HCT116 (cell line): ENCODE results near the gene GNB4. TPM values are rescaled to one million over a fixed set of nuclear protein-coding genes. Genes with fewer than 3 reads are reported as not detected.

Experiments
- ATAC-seq: fragments of 200-7000 bp; cut with Tn5 transposase; 2 replicates; pipeline ENCODE4 v1.9.1; 2020; ENCODE audit warnings: mild to moderate bottlenecking, moderate library complexity
- BruUV-seq: library from RNA; stranded (reverse); fragments of 400-500 nt; replicated peaks from 2 replicates; lab custom pipeline; 2021; lab: Mats Ljungman, UMichigan
- CTCF ChIA-PET: fragments of 300-600 bp; sonication (Branson Sonifier 250); formaldehyde crosslinking; loops from one replicate; lab custom pipeline; 2021; ENCODE audit warnings: antibody characterized with exemption; lab: Charles Lee
- POLR2A ChIA-PET: fragments of 300-600, 350-600 bp; sonication (Branson Sonifier 250); formaldehyde crosslinking; loops from one replicate; lab custom pipeline; 2021; ENCODE audit warnings: antibody characterized with exemption; lab: Charles Lee
- RAD21 ChIA-PET, 2 experiments: fragments of 300-600 bp; sonication (Branson Sonifier 250); formaldehyde crosslinking; loops; one replicate each; lab custom pipeline; 2023; ENCODE audit warnings: low total read pairs in 2 of 2; ENCODE audit not compliant: uncharacterized antibody in 2 of 2, unreplicated experiment in 2 of 2, low non-redundant PET in 1 of 2; lab: Charles Lee
- DNase-seq: peaks from one replicate; pipeline ENCODE4 v3.0.0-alpha.2; 2010; ENCODE audit warnings: low read depth, low spot score
- H2AFZ ChIP-seq: fragments of 200-600 bp; shearing (Covaris generic), sonication (generic); 2 replicates; pipeline ENCODE4 v1.6.1; 2017; ENCODE audit warnings: low read depth, mixed run types, mixed read lengths, antibody characterized with exemption, low read length; ENCODE audit not compliant: poor library complexity, severe bottlenecking
- H3K27ac ChIP-seq: 2 replicates; pipeline ENCODE4 v1.5.1; 2012; ENCODE audit warnings: low read depth, low read length
- H3K27me3 ChIP-seq: fragments of 200-600 bp; sonication (generic); 2 replicates; pipeline ENCODE4 v1.6.1; 2016; ENCODE audit warnings: mixed run types, low read length, mixed read lengths; ENCODE audit not compliant: insufficient read depth
- H3K36me3 ChIP-seq, 2 experiments: fragments of 200-500 bp in 1 of 2; fragments of 200-600 bp in 1 of 2; sonication (Bioruptor generic) in 1 of 2; sonication (generic) in 1 of 2; 2 replicates each; pipeline versions ENCODE4 v1.5.1 to v1.6.1; 2014 to 2016; ENCODE audit warnings: low read length in 2 of 2, inconsistent platforms in 1 of 2, mixed read lengths in 1 of 2, mixed run types in 1 of 2; ENCODE audit not compliant: insufficient read depth in 2 of 2, control insufficient read depth in 1 of 2
- H3K4me1 ChIP-seq, 2 experiments: fragments of 200-600 bp in 1 of 2; sonication (generic) in 1 of 2; 2 replicates each; pipeline versions ENCODE4 v1.5.1 to v1.6.1; 2012 to 2017; ENCODE audit warnings: low read length in 2 of 2, inconsistent platforms in 1 of 2, mild to moderate bottlenecking in 1 of 2, mixed read lengths in 1 of 2, mixed run types in 1 of 2, moderate library complexity in 1 of 2; ENCODE audit not compliant: insufficient read depth in 2 of 2, control insufficient read depth in 1 of 2
- H3K4me2 ChIP-seq: fragments of 200-600 bp; sonication (generic); 2 replicates; pipeline ENCODE4 v1.6.1; 2017; ENCODE audit warnings: mixed run types, low read length, mixed read lengths
- H3K4me3 ChIP-seq, 2 experiments: fragments of 200-600 bp in 1 of 2; sonication (generic) in 1 of 2; replicated peaks in 1 of 2; 2 replicates each; pipeline ENCODE4 v1.5.1; 2011 to 2016; ENCODE audit warnings: low read length in 2 of 2, control low read depth in 1 of 2, low read depth in 1 of 2, mild to moderate bottlenecking in 1 of 2, mixed read lengths in 1 of 2, mixed run types in 1 of 2
- H3K79me2 ChIP-seq: fragments of 200-600 bp; sonication (generic); 2 replicates; pipeline ENCODE4 v1.6.1; 2017; ENCODE audit warnings: mild to moderate bottlenecking, mixed run types, low read length, moderate library complexity, mixed read lengths; ENCODE audit not compliant: insufficient read depth
- H3K9ac ChIP-seq: fragments of 200-600 bp; sonication (generic); 2 replicates; pipeline ENCODE4 v1.6.1; 2016; ENCODE audit warnings: low read length, mixed read lengths
- H3K9me2 ChIP-seq: fragments of 200-600 bp; sonication (generic), shearing (Covaris generic); 2 replicates; pipeline ENCODE4 v1.6.1; 2017; ENCODE audit warnings: mixed run types, mild to moderate bottlenecking, moderate library complexity; ENCODE audit not compliant: insufficient read depth
- H3K9me3 ChIP-seq, 2 experiments: fragments of 200-500 bp in 1 of 2; fragments of 200-600 bp in 1 of 2; sonication (Bioruptor generic) in 1 of 2; sonication (generic) in 1 of 2; 2 replicates each; pipeline ENCODE4 v1.6.1; 2014 to 2017; ENCODE audit warnings: low read length in 2 of 2, mixed read lengths in 2 of 2, inconsistent platforms in 1 of 2, low read depth in 1 of 2, mild to moderate bottlenecking in 1 of 2, mixed run types in 1 of 2, moderate library complexity in 1 of 2; ENCODE audit not compliant: control insufficient read depth in 1 of 2, insufficient read depth in 1 of 2
- H4K20me1 ChIP-seq: fragments of 200-600 bp; sonication (generic), shearing (Covaris generic); 2 replicates; pipeline ENCODE4 v1.6.1; 2017; ENCODE audit warnings: mixed run types, mild to moderate bottlenecking, moderate library complexity; ENCODE audit not compliant: insufficient read depth
- ATF3 ChIP-seq: IDR thresholded peaks from 2 replicates; pipeline ENCODE4 v1.6.1; 2012
- CEBPB ChIP-seq: IDR thresholded peaks from 2 replicates; pipeline ENCODE4 v1.6.1; 2012; ENCODE audit warnings: low read depth
- CTCF ChIP-seq, 3 experiments: fragments of 200-600 bp in 1 of 3; sonication (generic) in 1 of 3; IDR thresholded peaks in 2 of 3; conservative IDR thresholded peaks in 1 of 3; 2 replicates each; pipeline ENCODE4 v1.5.1; 2012 to 2017; ENCODE audit warnings: low read depth in 2 of 3, low read length in 2 of 3, antibody characterized with exemption in 1 of 3, borderline replicate concordance in 1 of 3, control low read depth in 1 of 3, mild to moderate bottlenecking in 1 of 3, mixed read lengths in 1 of 3, mixed run types in 1 of 3, moderate library complexity in 1 of 3; ENCODE audit not compliant: insufficient read depth in 1 of 3
- ELF1 ChIP-seq: IDR thresholded peaks from 2 replicates; pipeline ENCODE4 v1.6.1; 2012; ENCODE audit warnings: low read depth, borderline replicate concordance
- EZH2 ChIP-seq: fragments of 200-600 bp; sonication (generic); IDR thresholded peaks from 2 replicates; pipeline ENCODE4 v1.6.1; 2017; ENCODE audit warnings: antibody characterized with exemption, mixed run types
- EZH2phosphoT487 ChIP-seq: fragments of 200-600 bp; IDR thresholded peaks from 2 replicates; pipeline ENCODE4 v1.6.1; 2018; ENCODE audit warnings: antibody characterized with exemption, borderline replicate concordance
- FOSL1 ChIP-seq: IDR thresholded peaks from 2 replicates; pipeline ENCODE4 v1.6.1; 2012; ENCODE audit warnings: low read depth
- JUND ChIP-seq: IDR thresholded peaks from 2 replicates; pipeline ENCODE4 v1.6.1; 2012
- POLR2A ChIP-seq: IDR thresholded peaks from 2 replicates; pipeline ENCODE4 v1.7.0; 2011; ENCODE audit warnings: borderline replicate concordance; ENCODE audit not compliant: insufficient read depth, insufficient read length; ENCODE audit errors: extremely low read depth
- POLR2AphosphoS5 ChIP-seq: IDR thresholded peaks from 2 replicates; pipeline ENCODE4 v1.6.1; 2011; ENCODE audit warnings: mild to moderate bottlenecking, low read depth, low read length, moderate library complexity
- SIN3A ChIP-seq: IDR thresholded peaks from 2 replicates; pipeline ENCODE4 v1.6.1; 2012; ENCODE audit warnings: low read depth
- SP1 ChIP-seq: IDR thresholded peaks from 2 replicates; pipeline ENCODE4 v1.6.1; 2012; ENCODE audit warnings: low read depth
- TCF7L2 ChIP-seq: IDR thresholded peaks from 2 replicates; pipeline ENCODE4 v1.7.0; 2011; ENCODE audit warnings: borderline replicate concordance, inconsistent platforms; ENCODE audit not compliant: insufficient read depth, insufficient read length; ENCODE audit errors: extremely low read depth
- YY1 ChIP-seq: IDR thresholded peaks from 2 replicates; pipeline ENCODE4 v1.6.1; 2011; ENCODE audit warnings: low read length, low read depth, moderate library complexity, mild to moderate bottlenecking; ENCODE audit not compliant: insufficient replicate concordance; ENCODE audit errors: extremely low read depth
- ZFX ChIP-seq: fragments of 450-650 bp; IDR thresholded peaks from 2 replicates; pipeline ENCODE4 v1.6.1; 2017
- ZNF274 ChIP-seq: fragments of 200-500 bp; sonication (Bioruptor generic); IDR thresholded peaks from 2 replicates; pipeline ENCODE4 v1.6.1; 2014; ENCODE audit warnings: mild to moderate bottlenecking, low read depth, low read length, inconsistent platforms
- intact Hi-C: fragments of 100-400 bp; cut with micrococcal nuclease; formaldehyde crosslinking; loops from 2 replicates; pipeline ENCODE4 v1.10.0; 2022
- total RNA-seq: library from RNA; stranded (reverse); gene quantifications from one replicate; pipeline ENCODE4 v1.2.1, GENCODE V29; 2021; ENCODE audit not compliant: unreplicated experiment

Gene GNB4
- total RNA-seq, 1 experiment from 2014 or later, result 0.10 TPM

- TF ChIP-seq ZFX (no peak), EZH2 (no peak), ELF1 (no peak)
- no peak overlapping the region for H3K4me3 ChIP-seq
- ChIA-PET POLR2A (no interaction called here), RAD21 (no interaction called here), CTCF (no interaction called here)
- H3K27ac ChIP-seq, result no peak overlapping the region
- no TSS peak for BruUV-seq
- H2AFZ ChIP-seq, result no peak overlapping the region
- H3K9me3 ChIP-seq, result no peaks in the 10 kb centered on the region
- intact Hi-C loops, result no loop called here
- H3K36me3 ChIP-seq, result no peaks in the 10 kb centered on the region
- H3K4me2 ChIP-seq, result no peak overlapping the region
- no peak overlapping the region for H3K9ac ChIP-seq
- no peak for ATAC-seq
- H4K20me1 ChIP-seq, result no peaks in the 10 kb centered on the region
- H3K79me2 ChIP-seq, result no peaks in the 10 kb centered on the region
- H3K27me3 ChIP-seq, result peaks cover 19% of the 10 kb centered on the region; the same call in 1 of the 2 replicates
- no peaks in the 10 kb centered on the region for H3K4me1 ChIP-seq
- H3K9me2 ChIP-seq, result no peaks in the 10 kb centered on the region
- DNase-seq, result no peak
These were observed 2.7 kb upstream of the GNB4 start for GRCh38 chr3:179453967-179454366.

DNA sequence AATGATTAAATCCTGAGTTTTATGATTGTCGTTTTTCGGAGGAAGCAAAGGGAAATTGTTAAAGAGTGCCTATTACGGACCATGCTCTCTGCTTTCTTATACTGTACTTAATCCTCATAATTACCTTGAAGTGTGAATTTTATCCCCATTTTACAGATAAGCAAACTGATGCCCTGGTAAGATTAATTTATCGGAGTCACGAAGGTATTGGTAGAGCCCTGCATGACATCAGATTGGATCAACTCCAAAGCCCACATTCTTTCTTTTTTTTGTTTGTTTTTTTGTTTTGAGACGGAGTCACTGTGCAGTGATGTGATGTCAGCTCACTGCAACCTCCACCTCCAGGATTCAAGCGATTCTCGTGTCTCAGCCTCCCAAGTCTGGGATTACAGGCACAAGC, 1.6 kb upstream of the GNB4 start:
- DNase-seq (no peak), ATAC-seq (no peak)
- Histone ChIP-seq H3K27ac (no peak overlapping the region), H2AFZ (no peak overlapping the region), H4K20me1 (no peaks in the 10 kb centered on the region), H3K4me2 (no peak overlapping the region), H3K79me2 (no peaks in the 10 kb centered on the region), H3K27me3 (peaks cover 16% of the 10 kb centered on the region; the same call in 1 of the 2 replicates), H3K9me3 (no peaks in the 10 kb centered on the region), H3K36me3 (no peaks in the 10 kb centered on the region), H3K9ac (no peak overlapping the region), H3K4me1 (no peaks in the 10 kb centered on the region), H3K4me3 (no peak overlapping the region), H3K9me2 (no peaks in the 10 kb centered on the region)
- RAD21 ChIA-PET, result no interaction called here
- POLR2A ChIA-PET, result no interaction called here
- TF ChIP-seq ZFX, result no peak
- TF ChIP-seq TCF7L2, result no peak
- TF ChIP-seq SIN3A, result no peak
- TF ChIP-seq ZNF274, result no peak
- no peak for TF ChIP-seq CTCF (IDR thresholded peaks at IDR 0.05 in 2 of 3, conservative IDR thresholded peaks at IDR 0.05 in 1 of 3; ENCODE audit: borderline replicate concordance in 1 of 3, insufficient read depth in 1 of 3, low read depth in 2 of 3, low read length in 2 of 3)
- TF ChIP-seq FOSL1, result no peak
- no peak for TF ChIP-seq ELF1
- TF ChIP-seq POLR2AphosphoS5, result no peak
- TF ChIP-seq CEBPB, result no peak
- no peak for TF ChIP-seq SP1
- no peak for TF ChIP-seq JUND
- no peak for TF ChIP-seq POLR2A
- TF ChIP-seq YY1, result no peak
- no peak for TF ChIP-seq ATF3
- TF ChIP-seq EZH2phosphoT487, result no peak
- intact Hi-C loops, result no loop called here
- CTCF ChIA-PET, result no interaction called here
- BruUV-seq, result no TSS peak
